Measurements from ENCODE around the gene MVD. TPM values are rescaled to one million over a fixed set of nuclear protein-coding genes. Genes with fewer than 3 reads are reported as not detected.

MVD gene
- total RNA-seq, 1 donor from 2014 or later = 123 TPM

GRCh38 chr16:88643644-88643932 lies 19.3 kb downstream of the MVD start:
- Mint-ChIP-seq H3K27me3 (ENCODE audit: unreplicated experiment) (peaks cover 13% of the 10 kb centered on the region), H3K4me3 (ENCODE audit: unreplicated experiment) (no peak overlapping the region), H3K36me3 (ENCODE audit: low read depth, unreplicated experiment) (peaks cover 14% of the 10 kb centered on the region), H3K27ac (ENCODE audit: unreplicated experiment) (no peak overlapping the region), H3K9me3 (ENCODE audit: unreplicated experiment) (no peaks in the 10 kb centered on the region), H3K4me1 (ENCODE audit: unreplicated experiment) (no peaks in the 10 kb centered on the region)
- no peak for DNase-seq (ENCODE audit: low spot score)
- TF ChIP-seq CTCF (IDR thresholded peaks at IDR 0.05; ENCODE audit: unreplicated experiment) = no peak

- no peak for TF ChIP-seq CTCF (IDR thresholded peaks at IDR 0.05; ENCODE audit: unreplicated experiment)
- Mint-ChIP-seq H3K4me3 (ENCODE audit: unreplicated experiment) (no peak overlapping the region), H3K36me3 (ENCODE audit: low read depth, unreplicated experiment) (peaks cover 14% of the 10 kb centered on the region), H3K27me3 (ENCODE audit: unreplicated experiment) (peaks cover 11% of the 10 kb centered on the region), H3K4me1 (ENCODE audit: unreplicated experiment) (no peaks in the 10 kb centered on the region), H3K27ac (ENCODE audit: unreplicated experiment) (no peak overlapping the region), H3K9me3 (ENCODE audit: unreplicated experiment) (no peaks in the 10 kb centered on the region)
- DNase-seq (ENCODE audit: low spot score) = no peak
Measured at GRCh38 chr16:88642881-88643643, 19.8 kb downstream of the MVD start.

- TF ChIP-seq CTCF (IDR thresholded peaks at IDR 0.05; ENCODE audit: unreplicated experiment) = no peak
- no peaks in the 10 kb centered on the region for H3K9me3 Mint-ChIP-seq (ENCODE audit: unreplicated experiment)
- DNase-seq (ENCODE audit: low spot score) = no peak
- peaks cover 18% of the 10 kb centered on the region for H3K36me3 Mint-ChIP-seq (ENCODE audit: low read depth, unreplicated experiment)
- H3K4me3 Mint-ChIP-seq (ENCODE audit: unreplicated experiment) = no peak overlapping the region
- H3K27ac Mint-ChIP-seq (ENCODE audit: unreplicated experiment) = no peak overlapping the region
- H3K4me1 Mint-ChIP-seq (ENCODE audit: unreplicated experiment) = no peaks in the 10 kb centered on the region
- H3K27me3 Mint-ChIP-seq (ENCODE audit: unreplicated experiment) = peaks cover 21% of the 10 kb centered on the region
Measured at GRCh38 chr16:88640498-88641247, 22.2 kb downstream of the MVD start.

GRCh38 chr16:88640039-88640495 lies 22.8 kb downstream of the MVD start:
- Mint-ChIP-seq H3K4me1 (ENCODE audit: unreplicated experiment) (no peaks in the 10 kb centered on the region), H3K27me3 (ENCODE audit: unreplicated experiment) (peaks cover 22% of the 10 kb centered on the region), H3K4me3 (ENCODE audit: unreplicated experiment) (no peak overlapping the region), H3K9me3 (ENCODE audit: unreplicated experiment) (no peaks in the 10 kb centered on the region), H3K36me3 (ENCODE audit: low read depth, unreplicated experiment) (peaks cover 17% of the 10 kb centered on the region), H3K27ac (ENCODE audit: unreplicated experiment) (no peak overlapping the region)
- no peak for TF ChIP-seq CTCF (IDR thresholded peaks at IDR 0.05; ENCODE audit: unreplicated experiment)
- DNase-seq (ENCODE audit: low spot score) = no peak
